OCI-LY3 (cell line): ENCODE measurements around the gene FAHD2A.

Experiments used
- H2AFZ ChIP-seq: fragments of 200-600, 300-600 bp; shearing (Covaris generic); 2 replicates; pipeline ENCODE4 v1.6.0; 2014; ENCODE audit warnings: antibody characterized with exemption, low read depth, low read length
- H3K27ac ChIP-seq: fragments of 200-600, 300-600 bp; sonication (generic); 2 replicates; pipeline ENCODE4 v1.5.1; 2014; ENCODE audit warnings: mild to moderate bottlenecking, low read length, moderate library complexity, mixed read lengths
- H3K27me3 ChIP-seq: fragments of 200-600, 300-600 bp; sonication (generic); 2 replicates; pipeline ENCODE4 v1.6.1; 2014; ENCODE audit warnings: low read depth, low read length, mixed read lengths
- H3K36me3 ChIP-seq: fragments of 200-600, 300-600 bp; sonication (generic); replicated peaks from 2 replicates; pipeline ENCODE3; 2014; ENCODE audit warnings: low read depth, low read length, mixed read lengths
- H3K4me1 ChIP-seq: fragments of 300-600, 200-600 bp; sonication (generic); 2 replicates; pipeline ENCODE4 v1.6.1; 2014; ENCODE audit warnings: low read length, mixed read lengths
- H3K4me2 ChIP-seq: fragments of 200-600, 300-600 bp; sonication (generic); 2 replicates; pipeline ENCODE4 v1.6.1; 2014; ENCODE audit warnings: low read length, mixed read lengths
- H3K4me3 ChIP-seq: fragments of 300-600, 200-600 bp; sonication (generic); 2 replicates; pipeline ENCODE4 v1.5.1; 2014; ENCODE audit warnings: antibody characterized with exemption, mild to moderate bottlenecking, low read length, moderate library complexity
- H3K79me2 ChIP-seq: fragments of 300-600, 200-600 bp; shearing (Covaris generic); 2 replicates; pipeline ENCODE4 v1.6.1; 2014; ENCODE audit warnings: mild to moderate bottlenecking, low read length, mixed read lengths
- H3K9ac ChIP-seq: fragments of 300-600, 200-600 bp; shearing (Covaris generic); 2 replicates; pipeline ENCODE4 v1.6.0; 2014; ENCODE audit warnings: mild to moderate bottlenecking, low read length, moderate library complexity
- H3K9me3 ChIP-seq: fragments of 200-600, 300-600 bp; shearing (Covaris generic); 2 replicates; pipeline ENCODE4 v1.6.1; 2014; ENCODE audit warnings: low read length, mixed read lengths; ENCODE audit not compliant: insufficient read depth
- H4K20me1 ChIP-seq: fragments of 200-600, 300-600 bp; sonication (generic); 2 replicates; pipeline ENCODE4 v1.6.1; 2016; ENCODE audit warnings: low read length, mixed read lengths; ENCODE audit not compliant: insufficient read depth
- EZH2phosphoT487 ChIP-seq: fragments of 200-600 bp; shearing (Covaris generic); IDR thresholded peaks from 2 replicates; pipeline ENCODE4 v1.6.1; 2018; ENCODE audit warnings: antibody characterized with exemption, mixed run types, low read depth
- TF ChIP-seq, protein P1 (sequence below): fragments of 200-600, 300-600 bp; sonication (generic); IDR thresholded peaks from 2 replicates; pipeline ENCODE4 v1.5.1; 2014; ENCODE audit warnings: antibody characterized with exemption, low read length, low read depth

Gene FAHD2A

DNA sequence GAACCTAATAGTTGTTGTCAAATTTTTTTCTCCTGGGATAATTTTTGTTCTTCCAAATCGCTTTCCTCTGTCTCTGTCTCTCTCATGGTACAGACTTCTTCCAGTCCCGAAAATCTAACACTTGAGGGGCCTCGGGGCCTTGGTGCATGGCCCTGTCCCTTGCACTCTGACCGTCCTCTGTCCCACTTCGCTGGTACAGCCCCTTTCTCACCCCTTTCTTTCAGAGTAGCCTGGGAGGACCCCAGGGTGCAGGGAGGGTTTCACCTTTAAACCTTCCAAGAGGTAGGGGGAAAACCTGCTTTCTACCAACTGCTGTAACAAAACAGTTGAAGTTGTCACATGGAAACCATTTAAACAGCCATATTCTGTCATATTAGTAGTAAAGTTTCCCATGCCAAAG lies 22.2 kb upstream of the FAHD2A start:
- TF ChIP-seq EZH2phosphoT487, result no peak
- TF ChIP-seq, protein P1, sequence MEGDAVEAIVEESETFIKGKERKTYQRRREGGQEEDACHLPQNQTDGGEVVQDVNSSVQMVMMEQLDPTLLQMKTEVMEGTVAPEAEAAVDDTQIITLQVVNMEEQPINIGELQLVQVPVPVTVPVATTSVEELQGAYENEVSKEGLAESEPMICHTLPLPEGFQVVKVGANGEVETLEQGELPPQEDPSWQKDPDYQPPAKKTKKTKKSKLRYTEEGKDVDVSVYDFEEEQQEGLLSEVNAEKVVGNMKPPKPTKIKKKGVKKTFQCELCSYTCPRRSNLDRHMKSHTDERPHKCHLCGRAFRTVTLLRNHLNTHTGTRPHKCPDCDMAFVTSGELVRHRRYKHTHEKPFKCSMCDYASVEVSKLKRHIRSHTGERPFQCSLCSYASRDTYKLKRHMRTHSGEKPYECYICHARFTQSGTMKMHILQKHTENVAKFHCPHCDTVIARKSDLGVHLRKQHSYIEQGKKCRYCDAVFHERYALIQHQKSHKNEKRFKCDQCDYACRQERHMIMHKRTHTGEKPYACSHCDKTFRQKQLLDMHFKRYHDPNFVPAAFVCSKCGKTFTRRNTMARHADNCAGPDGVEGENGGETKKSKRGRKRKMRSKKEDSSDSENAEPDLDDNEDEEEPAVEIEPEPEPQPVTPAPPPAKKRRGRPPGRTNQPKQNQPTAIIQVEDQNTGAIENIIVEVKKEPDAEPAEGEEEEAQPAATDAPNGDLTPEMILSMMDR, result no peak
- no peaks in the 10 kb centered on the region for H4K20me1 ChIP-seq
- H3K9ac ChIP-seq, result no peak overlapping the region
- no peak overlapping the region for H2AFZ ChIP-seq
- no peaks in the 10 kb centered on the region for H3K9me3 ChIP-seq
- H3K4me2 ChIP-seq, result no peak overlapping the region
- no peaks in the 10 kb centered on the region for H3K27me3 ChIP-seq
- H3K4me1 ChIP-seq, result peaks cover 6% of the 10 kb centered on the region; the same call in 1 of the 2 replicates
- no peak overlapping the region for H3K27ac ChIP-seq
- H3K79me2 ChIP-seq, result no peaks in the 10 kb centered on the region
- H3K4me3 ChIP-seq, result no peak overlapping the region
- no peaks in the 10 kb centered on the region for H3K36me3 ChIP-seq

DNA sequence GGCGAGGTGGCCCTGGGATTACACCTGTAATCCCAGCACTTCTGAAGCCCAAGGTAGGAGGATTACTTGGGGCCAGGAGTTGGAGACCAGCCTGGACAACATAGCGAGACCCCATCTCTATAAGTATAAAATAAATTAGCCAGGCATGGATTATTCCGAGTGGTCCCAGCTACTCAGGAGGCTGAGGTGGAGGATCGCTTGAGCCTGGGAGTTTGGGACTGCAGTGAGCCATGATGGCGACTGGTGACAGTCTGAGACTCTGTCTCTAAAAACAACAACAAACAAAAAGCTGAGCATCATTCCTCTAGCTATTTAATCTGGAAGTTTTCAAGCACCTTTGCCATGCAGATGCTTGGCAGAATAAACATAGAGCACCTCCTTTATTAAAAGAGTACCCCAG lies 21.8 kb upstream of the FAHD2A start:
- no peak overlapping the region for H3K27ac ChIP-seq
- no peaks in the 10 kb centered on the region for H3K79me2 ChIP-seq
- no peaks in the 10 kb centered on the region for H4K20me1 ChIP-seq
- H3K9me3 ChIP-seq, result no peaks in the 10 kb centered on the region
- peaks cover 6% of the 10 kb centered on the region; the same call in 1 of the 2 replicates for H3K4me1 ChIP-seq
- H3K36me3 ChIP-seq, result no peaks in the 10 kb centered on the region
- no peaks in the 10 kb centered on the region for H3K27me3 ChIP-seq
- no peak overlapping the region for H3K4me3 ChIP-seq
- H2AFZ ChIP-seq, result no peak overlapping the region
- TF ChIP-seq EZH2phosphoT487, result no peak
- TF ChIP-seq, protein P1, result no peak
- H3K4me2 ChIP-seq, result no peak overlapping the region
- no peak overlapping the region for H3K9ac ChIP-seq

DNA sequence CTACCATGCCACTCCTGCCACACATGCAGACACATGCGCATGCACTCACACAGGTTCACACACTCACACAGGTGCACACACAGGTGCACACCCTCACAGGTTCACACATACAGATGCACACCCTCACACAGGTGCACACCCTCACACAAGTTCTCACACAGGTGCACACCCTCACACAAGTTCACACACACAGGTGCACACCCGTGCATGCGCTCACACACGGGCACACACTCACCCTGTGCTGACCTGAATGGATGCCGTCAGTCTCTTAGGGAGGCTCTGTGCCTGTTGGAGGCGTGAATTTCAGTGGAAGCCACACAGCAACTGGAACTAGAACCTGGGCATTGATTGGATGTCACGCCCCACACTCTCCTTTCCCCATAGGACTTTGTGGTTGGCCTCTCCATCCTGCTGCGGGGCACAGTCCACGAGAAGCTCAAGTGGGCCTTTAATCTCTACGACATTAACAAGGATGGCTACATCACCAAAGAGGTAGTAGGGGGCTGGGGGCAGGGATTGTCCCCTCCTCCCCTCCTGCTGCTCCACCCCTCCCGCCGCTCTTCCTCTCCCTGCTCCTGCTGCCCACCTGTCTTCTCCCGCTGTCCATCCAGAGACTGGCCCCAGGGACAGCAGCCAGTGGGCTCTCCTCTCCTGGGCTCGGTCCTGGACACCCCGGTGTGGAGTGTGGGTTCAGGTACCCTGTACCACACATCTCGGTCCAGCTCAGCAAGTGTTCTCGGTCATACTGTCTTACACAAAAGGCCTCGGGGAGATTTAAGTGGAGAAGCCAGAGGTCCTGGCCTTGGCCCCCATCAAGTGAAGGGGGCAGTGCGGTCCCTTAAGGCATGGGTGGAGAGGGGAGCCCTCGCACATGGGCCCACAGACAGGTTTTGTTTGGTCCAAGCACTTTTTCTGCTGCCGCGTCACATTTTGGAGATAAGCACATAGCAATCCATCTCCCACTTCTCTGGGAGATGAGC lies 21.0 kb upstream of the FAHD2A start:
- Histone ChIP-seq H3K79me2 (no peaks in the 10 kb centered on the region), H3K4me1 (peaks cover 6% of the 10 kb centered on the region; the same call in 1 of the 2 replicates), H4K20me1 (no peaks in the 10 kb centered on the region), H3K27ac (no peak overlapping the region), H3K27me3 (no peaks in the 10 kb centered on the region), H3K9me3 (no peaks in the 10 kb centered on the region), H3K36me3 (no peaks in the 10 kb centered on the region), H3K4me3 (no peak overlapping the region), H3K4me2 (no peak overlapping the region), H2AFZ (no peak overlapping the region), H3K9ac (no peak overlapping the region)
- TF ChIP-seq, protein P1, result no peak
- TF ChIP-seq EZH2phosphoT487, result no peak

DNA sequence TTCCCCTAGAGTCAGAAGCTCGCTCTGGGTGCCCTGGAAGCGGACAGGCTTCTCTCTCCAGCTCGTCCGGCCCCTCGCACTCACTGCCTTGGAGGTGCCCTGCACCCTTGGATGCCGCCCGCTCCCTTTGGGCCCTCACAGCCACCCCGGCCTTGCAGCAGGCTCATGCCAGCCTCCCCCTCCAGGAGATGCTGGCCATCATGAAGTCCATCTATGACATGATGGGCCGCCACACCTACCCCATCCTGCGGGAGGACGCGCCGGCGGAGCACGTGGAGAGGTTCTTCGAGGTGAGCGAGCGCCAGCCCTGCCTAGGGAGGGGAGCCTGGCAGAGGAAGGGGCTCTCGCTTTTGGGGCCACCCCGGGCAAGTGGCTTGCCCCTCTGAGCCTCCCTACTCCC lies 20.3 kb upstream of the FAHD2A start:
- H3K9me3 ChIP-seq, result no peaks in the 10 kb centered on the region
- no peaks in the 10 kb centered on the region for H3K36me3 ChIP-seq
- no peak overlapping the region for H2AFZ ChIP-seq
- H4K20me1 ChIP-seq, result no peaks in the 10 kb centered on the region
- TF ChIP-seq, protein P1, result no peak
- H3K79me2 ChIP-seq, result no peaks in the 10 kb centered on the region
- H3K9ac ChIP-seq, result no peak overlapping the region
- peaks cover 6% of the 10 kb centered on the region; the same call in 1 of the 2 replicates for H3K4me1 ChIP-seq
- H3K27ac ChIP-seq, result no peak overlapping the region
- no peaks in the 10 kb centered on the region for H3K27me3 ChIP-seq
- H3K4me3 ChIP-seq, result no peak overlapping the region
- H3K4me2 ChIP-seq, result no peak overlapping the region
